ENCODE measurements around the gene SEC11A. TPM values are rescaled to one million over a fixed set of nuclear protein-coding genes. Genes with fewer than 3 reads are reported as not detected.

The SEC11A gene
- total RNA-seq, 1 donor from 2014 or later: 589 TPM

DNA sequence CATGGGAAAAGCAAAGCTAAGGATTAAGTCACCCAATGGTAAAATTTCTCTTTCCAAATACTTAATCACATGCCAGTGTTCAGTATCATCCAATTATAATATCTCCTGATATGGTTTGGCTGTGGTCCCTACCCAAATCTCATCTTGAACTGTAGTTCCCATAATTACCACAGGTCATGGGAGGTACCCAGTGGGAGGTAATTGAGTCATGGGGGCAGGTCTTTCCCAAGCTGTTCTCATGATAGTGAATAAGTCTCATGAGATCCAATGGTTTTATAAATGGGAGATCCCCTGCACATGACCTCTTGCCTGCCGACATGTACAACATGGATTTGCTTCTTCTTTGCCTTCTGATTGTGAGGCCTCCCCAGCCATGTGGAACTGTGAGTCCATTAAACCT, 31.8 kb downstream of the SEC11A start:
- H3K27ac ChIP-seq: no peak overlapping the region
- H3K27me3 ChIP-seq: no peaks in the 10 kb centered on the region
- no peak overlapping the region for H2AFZ ChIP-seq (replicated peaks)
- no peak overlapping the region for H3K4me3 ChIP-seq
- peaks cover 4% of the 10 kb centered on the region for H4K20me1 ChIP-seq (ENCODE audit: low read depth)
- Mint-ChIP-seq H3K27ac (no peak overlapping the region), H3K4me3 (no peak overlapping the region), H3K27me3 (ENCODE audit: insufficient read depth, low read depth) (no peaks in the 10 kb centered on the region), H3K4me1 (no peaks in the 10 kb centered on the region), H3K36me3 (peaks cover 33% of the 10 kb centered on the region), H3K9me3 (no peaks in the 10 kb centered on the region)
- no peak overlapping the region for H3K9ac ChIP-seq
- H3K36me3 ChIP-seq: peaks cover 19% of the 10 kb centered on the region
- no peaks in the 10 kb centered on the region for H3K9me3 ChIP-seq (ENCODE audit: low read depth)
- peaks cover 9% of the 10 kb centered on the region for H3K79me2 ChIP-seq (ENCODE audit: low read depth)
- H3K4me2 ChIP-seq: no peak overlapping the region
- no peak for TF ChIP-seq EZH2phosphoT487 (IDR thresholded peaks at IDR 0.05)
- TF ChIP-seq, protein P1, sequence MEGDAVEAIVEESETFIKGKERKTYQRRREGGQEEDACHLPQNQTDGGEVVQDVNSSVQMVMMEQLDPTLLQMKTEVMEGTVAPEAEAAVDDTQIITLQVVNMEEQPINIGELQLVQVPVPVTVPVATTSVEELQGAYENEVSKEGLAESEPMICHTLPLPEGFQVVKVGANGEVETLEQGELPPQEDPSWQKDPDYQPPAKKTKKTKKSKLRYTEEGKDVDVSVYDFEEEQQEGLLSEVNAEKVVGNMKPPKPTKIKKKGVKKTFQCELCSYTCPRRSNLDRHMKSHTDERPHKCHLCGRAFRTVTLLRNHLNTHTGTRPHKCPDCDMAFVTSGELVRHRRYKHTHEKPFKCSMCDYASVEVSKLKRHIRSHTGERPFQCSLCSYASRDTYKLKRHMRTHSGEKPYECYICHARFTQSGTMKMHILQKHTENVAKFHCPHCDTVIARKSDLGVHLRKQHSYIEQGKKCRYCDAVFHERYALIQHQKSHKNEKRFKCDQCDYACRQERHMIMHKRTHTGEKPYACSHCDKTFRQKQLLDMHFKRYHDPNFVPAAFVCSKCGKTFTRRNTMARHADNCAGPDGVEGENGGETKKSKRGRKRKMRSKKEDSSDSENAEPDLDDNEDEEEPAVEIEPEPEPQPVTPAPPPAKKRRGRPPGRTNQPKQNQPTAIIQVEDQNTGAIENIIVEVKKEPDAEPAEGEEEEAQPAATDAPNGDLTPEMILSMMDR (IDR thresholded peaks at IDR 0.05): no peak
- TF ChIP-seq EZH2 (IDR thresholded peaks at IDR 0.05): no peak
- no peaks in the 10 kb centered on the region for H3F3A ChIP-seq (ENCODE audit: low read depth)
- H3K4me1 ChIP-seq: no peaks in the 10 kb centered on the region
- no peak for DNase-seq (ENCODE audit: low spot score)

DNA sequence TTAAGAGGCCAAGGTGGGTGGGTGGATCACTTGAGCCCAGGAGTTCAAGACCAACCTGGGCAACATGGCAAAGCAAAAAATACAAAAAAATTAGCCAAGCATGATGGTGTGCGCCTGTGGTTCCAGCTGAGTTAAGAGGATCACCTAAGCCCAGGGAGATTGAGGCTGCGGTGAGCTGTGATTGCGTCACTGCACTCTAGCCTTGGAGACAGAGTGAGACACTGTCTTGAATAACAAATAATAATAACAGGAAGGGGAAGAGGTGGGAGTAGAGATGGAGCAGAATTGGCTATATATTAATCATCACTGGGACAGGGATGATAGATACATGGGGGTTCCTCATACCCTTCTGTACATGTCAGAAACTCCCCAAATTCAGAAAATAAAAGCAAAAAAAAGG, 34.1 kb downstream of the SEC11A start:
- Mint-ChIP-seq H3K27me3 (ENCODE audit: insufficient read depth, low read depth) (no peaks in the 10 kb centered on the region), H3K27ac (peak overlapping the region; percentile 50), H3K36me3 (peaks cover 27% of the 10 kb centered on the region), H3K9me3 (no peaks in the 10 kb centered on the region), H3K4me3 (no peak overlapping the region), H3K4me1 (no peaks in the 10 kb centered on the region)
- Histone ChIP-seq H3K79me2 (ENCODE audit: low read depth) (peaks cover 3% of the 10 kb centered on the region), H2AFZ (replicated peaks) (no peak overlapping the region), H3K27me3 (no peaks in the 10 kb centered on the region), H3K4me2 (no peak overlapping the region), H3K9me3 (ENCODE audit: low read depth) (no peaks in the 10 kb centered on the region), H3K36me3 (peaks cover 5% of the 10 kb centered on the region), H3K4me1 (no peaks in the 10 kb centered on the region), H3K27ac (no peak overlapping the region), H4K20me1 (ENCODE audit: low read depth) (peaks cover under 1% of the 10 kb centered on the region), H3K9ac (no peak overlapping the region), H3K4me3 (no peak overlapping the region), H3F3A (ENCODE audit: low read depth) (no peaks in the 10 kb centered on the region)
- DNase-seq (ENCODE audit: low spot score): no peak
- TF ChIP-seq, protein P1 (IDR thresholded peaks at IDR 0.05): no peak
- TF ChIP-seq EZH2 (IDR thresholded peaks at IDR 0.05) (no peak), EZH2phosphoT487 (IDR thresholded peaks at IDR 0.05) (no peak)

DNA sequence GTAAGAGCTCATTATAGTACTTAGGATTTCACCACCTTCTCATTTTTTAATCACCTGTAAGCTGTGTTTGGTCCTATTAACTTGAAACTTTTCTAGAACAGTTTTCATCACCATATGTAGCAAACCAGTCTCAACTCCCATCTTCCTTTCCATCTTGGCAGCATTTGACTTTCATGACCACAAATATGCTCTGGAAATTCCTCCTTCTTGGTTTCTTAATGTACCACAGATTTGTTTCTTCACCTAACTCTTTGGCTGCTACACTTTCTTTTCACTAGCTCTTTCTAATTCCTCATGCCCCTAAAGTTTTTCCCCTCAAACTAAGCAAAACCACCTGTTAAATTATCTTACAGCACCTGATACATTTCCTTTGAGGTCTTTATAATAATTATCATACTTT, 44.7 kb downstream of the SEC11A start:
- H3K4me3 Mint-ChIP-seq: no peak overlapping the region
- Histone ChIP-seq H3K9me3 (ENCODE audit: low read depth) (no peaks in the 10 kb centered on the region), H4K20me1 (ENCODE audit: low read depth) (no peaks in the 10 kb centered on the region), H3K27ac (no peak overlapping the region), H3K27me3 (no peaks in the 10 kb centered on the region), H3K79me2 (ENCODE audit: low read depth) (peaks cover 3% of the 10 kb centered on the region), H3K4me1 (no peaks in the 10 kb centered on the region), H2AFZ (replicated peaks) (no peak overlapping the region), H3K4me2 (no peak overlapping the region), H3K9ac (no peak overlapping the region), H3K36me3 (peaks cover 17% of the 10 kb centered on the region), H3K4me3 (no peak overlapping the region), H3F3A (ENCODE audit: low read depth) (no peaks in the 10 kb centered on the region)
- H3K36me3 Mint-ChIP-seq: peaks cover 31% of the 10 kb centered on the region
- H3K4me1 Mint-ChIP-seq: no peaks in the 10 kb centered on the region
- H3K9me3 Mint-ChIP-seq: no peaks in the 10 kb centered on the region
- no peak for DNase-seq (ENCODE audit: low spot score)
- no peak for TF ChIP-seq EZH2 (IDR thresholded peaks at IDR 0.05)
- no peak for TF ChIP-seq EZH2phosphoT487 (IDR thresholded peaks at IDR 0.05)
- TF ChIP-seq, protein P1 (IDR thresholded peaks at IDR 0.05): no peak
- H3K27ac Mint-ChIP-seq: no peak overlapping the region
- H3K27me3 Mint-ChIP-seq (ENCODE audit: insufficient read depth, low read depth): peaks cover 3% of the 10 kb centered on the region

Data from neural progenitor cell (in vitro differentiated cells).